Activated T-helper 17 cell treated with anti-CD3 and anti-CD28 coated beads, Interleukin-2, amount 50 U/mL, for 72 hours (primary cell): ENCODE data around the gene SUGT1. TPM values are rescaled to one million over a fixed set of nuclear protein-coding genes. Genes with fewer than 3 reads are reported as not detected.

Experiments used
- ATAC-seq: fragments of 150-1000 bp; cut with Tn5 transposase; replicated peaks from 2 replicates; pipeline ENCODE4 v1.10.0; 2021; ENCODE audit warnings: mild to moderate bottlenecking, moderate library complexity
- H3K27ac Mint-ChIP-seq: one replicate; pipeline ENCODE4 v1.8.0; 2022; ENCODE audit warnings: mixed read lengths
- H3K27me3 Mint-ChIP-seq: one replicate; pipeline ENCODE4 v1.8.0; 2022; ENCODE audit warnings: mixed read lengths
- H3K36me3 Mint-ChIP-seq: one replicate; pipeline ENCODE4 v1.8.0; 2022; ENCODE audit warnings: low read depth, mild to moderate bottlenecking, mixed read lengths
- H3K4me1 Mint-ChIP-seq: one replicate; pipeline ENCODE4 v1.8.0; 2022; ENCODE audit warnings: mixed read lengths
- H3K4me3 Mint-ChIP-seq: one replicate; pipeline ENCODE4 v1.8.0; 2022; ENCODE audit warnings: mild to moderate bottlenecking, mixed read lengths
- H3K9me3 Mint-ChIP-seq: one replicate; pipeline ENCODE4 v1.8.0; 2022; ENCODE audit warnings: mixed read lengths
- total RNA-seq, 2 donors: library from RNA; stranded (reverse); gene quantifications; one replicate each; pipeline ENCODE4 v1.2.3, GENCODE V29; 2022

Gene SUGT1
- total RNA-seq, 2 donors from 2014 or later: 50.2 to 66.7 TPM

DNA sequence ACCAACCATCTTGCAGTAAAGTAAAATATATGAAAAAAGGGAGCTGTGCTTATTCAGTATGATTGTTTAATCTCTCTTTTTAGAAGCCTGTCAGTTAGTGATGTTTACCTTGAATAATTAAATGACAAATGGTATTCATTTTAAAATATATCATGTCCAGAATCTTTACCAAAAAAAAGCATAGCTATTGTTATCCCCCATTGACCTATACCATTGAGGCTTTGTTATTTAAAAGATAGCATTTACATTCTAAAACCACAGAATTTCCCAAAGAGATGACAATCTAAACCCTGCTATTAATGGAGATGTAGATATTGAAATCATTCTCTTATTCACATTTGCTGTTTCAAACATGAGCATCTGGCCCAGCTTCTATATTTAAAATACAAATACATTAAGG lies 84.8 kb downstream of the SUGT1 start:
- no peaks in the 10 kb centered on the region for H3K4me1 Mint-ChIP-seq
- no peaks in the 10 kb centered on the region for H3K9me3 Mint-ChIP-seq
- ATAC-seq: no peak
- no peaks in the 10 kb centered on the region for H3K36me3 Mint-ChIP-seq
- H3K27ac Mint-ChIP-seq: no peak overlapping the region
- H3K27me3 Mint-ChIP-seq: peaks cover 41% of the 10 kb centered on the region
- H3K4me3 Mint-ChIP-seq: no peak overlapping the region

DNA sequence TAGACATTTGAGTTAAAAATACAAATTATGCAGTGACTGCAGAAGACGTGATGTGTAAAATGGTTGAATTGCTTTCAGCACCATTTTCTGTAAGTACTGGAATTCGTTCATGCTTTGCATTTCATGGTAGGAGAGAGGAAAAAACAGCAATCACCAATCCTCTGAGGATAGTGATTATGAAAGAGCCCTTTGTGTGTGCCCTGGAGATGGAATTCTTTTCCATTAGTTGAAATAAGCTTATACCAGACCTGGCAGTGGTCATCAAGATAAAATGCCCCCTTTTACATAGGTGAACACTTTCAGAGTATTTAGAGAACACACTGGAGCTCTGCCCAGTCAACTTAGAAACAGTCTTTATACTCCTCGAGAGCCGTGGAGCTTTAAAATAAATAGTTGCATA lies 85.3 kb downstream of the SUGT1 start:
- Mint-ChIP-seq H3K27ac (no peak overlapping the region), H3K4me1 (no peaks in the 10 kb centered on the region), H3K4me3 (peak overlapping the region; percentile 9), H3K27me3 (peaks cover 46% of the 10 kb centered on the region), H3K36me3 (no peaks in the 10 kb centered on the region), H3K9me3 (no peaks in the 10 kb centered on the region)
- no peak for ATAC-seq

GRCh38 chr13:52738719-52739467 lies 86.3 kb downstream of the SUGT1 start:
- H3K27me3 Mint-ChIP-seq: peaks cover 47% of the 10 kb centered on the region
- no peaks in the 10 kb centered on the region for H3K9me3 Mint-ChIP-seq
- H3K4me3 Mint-ChIP-seq: peak overlapping the region; percentile 9
- H3K36me3 Mint-ChIP-seq: no peaks in the 10 kb centered on the region
- H3K4me1 Mint-ChIP-seq: no peaks in the 10 kb centered on the region
- H3K27ac Mint-ChIP-seq: no peak overlapping the region
- no peak for ATAC-seq

DNA sequence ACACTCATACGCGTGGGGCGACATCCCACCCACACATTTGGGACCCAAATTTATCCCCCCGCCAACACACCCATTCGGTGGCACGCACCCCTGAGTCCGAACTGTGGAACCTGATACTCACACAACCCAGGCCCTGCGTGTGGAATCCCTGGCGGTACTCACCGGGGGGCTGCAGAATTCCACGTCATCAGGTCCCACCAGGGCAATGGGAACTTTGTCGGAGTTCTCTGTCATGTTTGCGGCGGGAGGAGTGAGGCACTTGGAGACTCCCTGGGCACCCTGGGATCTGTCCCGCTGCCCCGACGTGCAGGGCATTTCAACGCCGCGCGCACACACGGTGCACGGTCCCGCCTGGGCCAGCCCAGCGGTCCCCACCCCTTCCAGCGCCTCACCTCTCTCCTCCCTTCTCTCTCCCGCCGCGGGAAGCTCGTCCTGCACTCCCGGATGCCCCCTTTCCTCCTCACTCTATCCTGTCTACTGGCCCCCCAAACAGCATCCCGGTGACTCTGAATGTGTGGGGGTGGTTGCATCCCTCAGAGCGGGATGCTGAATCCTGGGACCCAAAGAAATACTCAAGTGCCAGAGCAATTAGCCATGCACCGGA lies 86.9 kb downstream of the SUGT1 start, which contains the start of gene CNMD:
Gene CNMD (minus strand): TSS at position 353 of the 604 bp plus-strand sequence. CDS start 119 bp downstream, at position 234.
- Mint-ChIP-seq H3K4me3 (peak within 1 kb of the TSS; percentile 27), H3K36me3 (no peaks in the 10 kb centered on the region), H3K4me1 (no peaks in the 10 kb centered on the region), H3K27me3 (peaks cover 48% of the 10 kb centered on the region), H3K27ac (no peak within 1 kb of the TSS), H3K9me3 (no peaks in the 10 kb centered on the region)
- ATAC-seq: no peak

DNA sequence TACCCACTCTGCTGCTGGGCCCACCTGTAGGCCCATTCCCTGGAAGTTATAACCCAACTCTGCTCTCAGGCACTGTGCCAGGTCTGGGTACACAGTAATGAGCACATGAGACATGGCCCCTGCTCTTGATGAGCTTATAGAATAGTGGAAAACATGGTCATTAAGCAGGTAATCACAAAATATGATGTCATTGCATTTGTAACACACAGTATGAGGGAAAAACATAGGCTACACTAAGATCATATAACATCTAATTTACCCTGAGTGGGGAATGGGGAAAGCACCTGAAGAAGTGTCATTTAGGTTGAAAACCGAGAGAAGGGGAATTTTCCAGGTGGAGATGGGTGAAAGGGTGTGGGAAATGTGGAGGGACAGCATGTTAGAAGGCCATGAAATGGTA lies 90.9 kb downstream of the SUGT1 start:
- Mint-ChIP-seq H3K27ac (no peak overlapping the region), H3K4me3 (no peak overlapping the region), H3K4me1 (peaks cover 5% of the 10 kb centered on the region), H3K9me3 (no peaks in the 10 kb centered on the region), H3K36me3 (no peaks in the 10 kb centered on the region), H3K27me3 (peaks cover 56% of the 10 kb centered on the region)
- ATAC-seq: no peak

GRCh38 chr13:52743988-52744387 lies 91.4 kb downstream of the SUGT1 start:
- Mint-ChIP-seq H3K4me1 (peaks cover 5% of the 10 kb centered on the region), H3K27me3 (peaks cover 55% of the 10 kb centered on the region), H3K36me3 (no peaks in the 10 kb centered on the region), H3K27ac (no peak overlapping the region), H3K4me3 (no peak overlapping the region), H3K9me3 (no peaks in the 10 kb centered on the region)
- no peak for ATAC-seq

- Mint-ChIP-seq H3K36me3 (no peaks in the 10 kb centered on the region), H3K4me3 (no peak overlapping the region), H3K27me3 (peaks cover 56% of the 10 kb centered on the region), H3K27ac (no peak overlapping the region), H3K9me3 (no peaks in the 10 kb centered on the region), H3K4me1 (peaks cover 5% of the 10 kb centered on the region)
- no peak for ATAC-seq
Measured at GRCh38 chr13:52744842-52745375, 92.3 kb downstream of the SUGT1 start.

GRCh38 chr13:52746141-52746540 lies 93.5 kb downstream of the SUGT1 start:
- H3K9me3 Mint-ChIP-seq: no peaks in the 10 kb centered on the region
- no peak overlapping the region for H3K4me3 Mint-ChIP-seq
- peaks cover 52% of the 10 kb centered on the region for H3K27me3 Mint-ChIP-seq
- ATAC-seq: no peak
- H3K4me1 Mint-ChIP-seq: peaks cover 5% of the 10 kb centered on the region
- H3K36me3 Mint-ChIP-seq: no peaks in the 10 kb centered on the region
- no peak overlapping the region for H3K27ac Mint-ChIP-seq

DNA sequence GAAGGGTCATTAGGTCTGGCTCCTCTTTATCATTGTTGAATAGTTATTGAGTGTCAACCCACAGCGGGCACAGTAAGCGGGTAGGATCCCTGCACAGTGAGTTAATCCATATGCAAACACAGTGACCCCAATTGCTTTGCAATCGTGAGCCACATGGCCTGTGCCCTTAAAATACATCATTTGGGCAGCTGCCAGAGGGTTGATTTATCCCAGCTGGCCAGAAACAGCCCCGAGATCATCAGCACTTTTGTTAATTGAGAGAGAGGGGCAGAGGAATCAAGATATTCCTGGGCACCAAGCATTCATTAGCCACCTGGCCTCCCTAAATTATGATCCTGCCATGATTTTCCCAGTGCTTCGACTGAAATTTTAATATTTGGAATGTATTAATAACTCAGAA lies 96.8 kb downstream of the SUGT1 start:
- Mint-ChIP-seq H3K4me3 (no peak overlapping the region), H3K36me3 (no peaks in the 10 kb centered on the region)

More for the DNA sequence above, 96.8 kb downstream of the SUGT1 start:
- H3K27me3 Mint-ChIP-seq: peaks cover 41% of the 10 kb centered on the region
- no peak overlapping the region for H3K27ac Mint-ChIP-seq
- H3K4me1 Mint-ChIP-seq: peaks cover 5% of the 10 kb centered on the region
- ATAC-seq: no peak
- H3K9me3 Mint-ChIP-seq: no peaks in the 10 kb centered on the region

Other genes starting within 250 kb of the SUGT1 start
- gene THSD1, start 246.7 kb upstream of the SUGT1 start, total RNA-seq: under 1 TPM; 0.32 to 0.54 TPM
- 10 to 100 TPM; 24.0 to 37.6 TPM for gene VPS36, start 202.2 kb upstream of the SUGT1 start, total RNA-seq
- 10 to 100 TPM; 61.0 to 79.7 TPM for gene CKAP2, start 197.4 kb upstream of the SUGT1 start, total RNA-seq
- 1 to 10 TPM; 4.4 to 8.1 TPM for gene HNRNPA1L2, start 10.4 kb upstream of the SUGT1 start, total RNA-seq
- gene CNMD, start 87.0 kb downstream of the SUGT1 start, total RNA-seq: not detected
- not detected for gene PCDH8, start 195.8 kb downstream of the SUGT1 start, total RNA-seq